Right ventricle myocardium superior (tissue), 1 donor: ENCODE data around the gene AZU1. TPM values are rescaled to one million over a fixed set of nuclear protein-coding genes. Genes with fewer than 3 reads are reported as not detected.

ENCODE experiments used
- ATAC-seq: fragments of 200-7000 bp; cut with Tn5 transposase; one replicate; pipeline ENCODE4 v1.9.1; 2020; ENCODE audit warnings: mild to moderate bottlenecking; ENCODE audit not compliant: poor library complexity
- DNase-seq: peaks from one replicate; pipeline ENCODE4 v3.0.0-alpha.2; 2020
- intact Hi-C: fragments of 100-400 bp; cut with DNase I; formaldehyde crosslinking; loops from one replicate; pipeline ENCODE4 v1.11.2; 2022
- total RNA-seq: library from RNA; stranded (reverse); fragmentation: NEBNext Ultra II Directional; extraction: Animal tissue kit (Norgen Biotek cat#: 25700); gene quantifications from one replicate; pipeline ENCODE4 v1.2.1, GENCODE V29; 2021
- donor health status: DM: no; HTN: yes; CAD: no; lungs with severe emphysema.

The AZU1 gene
- total RNA-seq, 1 donor from 2014 or later, result not detected

DNA sequence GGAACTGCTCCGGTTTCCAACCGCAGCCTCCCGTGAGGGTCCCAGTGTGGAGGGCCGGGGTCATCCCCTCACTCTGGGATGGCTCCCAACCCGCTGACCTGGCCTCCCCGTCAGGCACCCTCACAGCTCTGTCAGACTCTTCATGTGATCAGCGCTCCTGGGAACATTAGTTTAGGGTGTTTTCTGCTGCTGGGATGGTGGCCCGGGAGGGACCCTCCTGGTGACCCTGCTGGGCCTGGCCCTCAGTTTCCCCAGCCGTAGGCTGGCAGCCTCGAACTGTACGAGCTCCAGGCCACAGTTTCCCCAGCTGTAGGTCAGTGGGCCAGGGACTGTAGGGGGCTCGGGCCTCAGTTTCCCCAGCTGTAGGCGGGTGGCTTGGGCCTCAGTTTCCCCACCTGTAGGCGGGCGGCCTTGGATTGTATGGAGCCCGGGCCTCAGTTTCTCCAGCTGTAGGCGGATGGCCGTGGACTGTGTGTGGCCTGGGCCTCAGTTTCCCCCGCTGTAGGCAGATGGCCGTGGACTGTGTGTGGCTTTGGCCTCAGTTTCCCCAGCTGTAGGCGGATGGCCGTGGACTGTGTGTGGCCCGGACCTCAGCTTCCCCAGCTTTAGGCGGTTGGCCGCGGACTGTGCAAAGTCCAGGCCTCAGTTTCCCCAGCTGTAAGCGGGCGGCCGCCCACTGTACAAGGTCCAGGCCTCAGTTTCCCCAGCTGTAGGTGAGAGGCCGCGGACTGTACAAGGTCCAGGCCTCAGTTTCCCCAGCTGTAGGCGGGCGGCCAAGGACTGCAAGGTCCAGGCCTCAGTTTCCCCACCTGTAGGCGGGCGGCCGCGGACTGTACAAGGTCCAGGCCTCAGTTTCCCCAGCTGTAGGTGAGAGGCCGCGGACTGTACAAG is 31.7 kb upstream of the AZU1 start:
- intact Hi-C loops, result no loop called here
- DNase-seq (peak; percentile 31), ATAC-seq (no peak)

DNA sequence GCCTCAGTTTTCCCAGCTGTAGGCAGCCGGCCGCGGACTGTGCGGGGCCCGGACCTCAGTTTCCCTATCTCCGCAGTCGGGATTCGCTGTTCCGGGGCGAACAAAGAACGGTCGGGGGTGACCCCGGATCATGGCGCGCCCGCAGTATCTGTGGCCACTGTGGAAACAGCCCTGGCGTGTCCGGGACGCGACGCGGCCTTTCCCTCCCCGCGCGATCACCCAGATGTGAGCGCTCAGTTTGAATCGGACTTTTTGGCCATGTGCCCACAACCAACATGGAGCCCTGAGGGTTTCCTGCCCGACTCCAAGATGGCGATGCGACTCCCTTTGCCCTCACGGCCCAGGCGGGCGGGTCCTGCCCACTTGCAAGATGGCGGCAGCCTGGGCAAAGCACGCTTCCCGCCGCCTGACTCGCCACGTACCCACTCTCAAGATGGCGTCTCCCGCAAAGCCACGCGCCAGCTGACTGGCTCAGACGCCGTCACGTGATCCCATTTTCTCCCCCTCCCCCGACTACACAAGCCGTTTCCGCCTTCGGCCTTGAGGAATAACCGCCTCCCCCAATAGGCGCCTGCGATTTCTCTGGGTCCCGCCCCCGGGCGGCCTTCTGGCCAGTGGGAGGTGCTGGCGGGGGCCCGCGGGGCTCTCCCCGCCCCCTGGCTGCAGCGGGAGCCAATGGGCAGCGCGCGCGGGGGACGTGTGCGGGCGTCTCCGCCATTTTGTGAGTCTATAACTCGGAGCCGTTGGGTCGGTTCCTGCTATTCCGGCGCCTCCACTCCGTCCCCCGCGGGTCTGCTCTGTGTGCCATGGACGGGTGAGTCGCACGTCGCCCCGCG is 30.7 kb upstream of the AZU1 start, which contains the start of gene PTBP1:
Gene PTBP1, plus strand, starts transcription at position 761 of the 836 bp plus-strand sequence. Its CDS starts 46 bp downstream, at position 807.
- ATAC-seq, result peak; percentile 89
- intact Hi-C loops, result no loop called here
- DNase-seq, result peak; percentile 100

DNA sequence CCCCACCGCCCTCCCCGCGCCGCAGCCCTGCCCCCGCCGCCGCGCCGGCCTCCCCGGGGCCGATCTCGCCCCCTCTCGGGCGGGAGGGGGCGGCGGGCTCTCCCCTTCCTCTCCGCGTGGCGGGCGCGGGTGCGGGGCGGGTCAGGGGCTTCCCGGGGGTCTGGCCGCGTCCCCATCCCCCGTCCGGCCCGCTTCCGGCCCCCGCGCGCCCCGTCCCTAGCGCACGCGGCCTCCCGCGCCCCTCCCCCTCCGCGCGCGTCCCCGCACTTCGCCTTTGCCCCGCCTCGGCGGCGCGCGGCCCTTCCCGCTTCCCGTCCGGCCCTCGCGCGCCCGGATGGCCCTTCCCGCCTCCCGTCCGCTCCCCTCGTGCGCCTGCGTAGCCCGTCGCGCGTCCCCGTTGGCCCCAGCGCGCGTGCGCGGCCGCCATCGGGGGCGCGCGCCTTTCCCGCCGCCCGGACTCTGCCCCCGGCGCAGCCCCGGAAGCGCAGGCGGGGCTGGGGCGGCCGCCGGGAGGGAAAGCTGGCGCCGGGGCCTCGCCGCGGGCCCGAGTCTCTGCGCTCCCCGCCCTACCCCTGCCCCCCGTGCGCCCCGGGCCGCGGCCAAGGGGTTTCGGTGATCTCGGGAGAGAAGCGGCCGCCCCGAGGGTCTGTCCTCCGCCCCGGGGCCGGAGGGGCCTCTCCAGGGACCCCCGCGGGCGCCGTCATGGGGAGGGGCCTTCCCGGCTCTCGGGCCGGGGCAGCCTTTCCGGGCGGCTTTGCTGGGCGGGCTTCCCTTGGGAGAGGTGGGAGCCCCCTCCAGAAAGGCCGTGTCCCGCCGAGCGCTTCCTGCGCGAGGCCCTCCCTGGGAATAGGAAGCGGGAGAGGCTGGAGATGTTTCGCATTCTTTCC is 29.9 kb upstream of the AZU1 start:
- intact Hi-C loops, result no loop called here
- DNase-seq, result peak; percentile 93
- ATAC-seq, result peak; percentile 36

DNA sequence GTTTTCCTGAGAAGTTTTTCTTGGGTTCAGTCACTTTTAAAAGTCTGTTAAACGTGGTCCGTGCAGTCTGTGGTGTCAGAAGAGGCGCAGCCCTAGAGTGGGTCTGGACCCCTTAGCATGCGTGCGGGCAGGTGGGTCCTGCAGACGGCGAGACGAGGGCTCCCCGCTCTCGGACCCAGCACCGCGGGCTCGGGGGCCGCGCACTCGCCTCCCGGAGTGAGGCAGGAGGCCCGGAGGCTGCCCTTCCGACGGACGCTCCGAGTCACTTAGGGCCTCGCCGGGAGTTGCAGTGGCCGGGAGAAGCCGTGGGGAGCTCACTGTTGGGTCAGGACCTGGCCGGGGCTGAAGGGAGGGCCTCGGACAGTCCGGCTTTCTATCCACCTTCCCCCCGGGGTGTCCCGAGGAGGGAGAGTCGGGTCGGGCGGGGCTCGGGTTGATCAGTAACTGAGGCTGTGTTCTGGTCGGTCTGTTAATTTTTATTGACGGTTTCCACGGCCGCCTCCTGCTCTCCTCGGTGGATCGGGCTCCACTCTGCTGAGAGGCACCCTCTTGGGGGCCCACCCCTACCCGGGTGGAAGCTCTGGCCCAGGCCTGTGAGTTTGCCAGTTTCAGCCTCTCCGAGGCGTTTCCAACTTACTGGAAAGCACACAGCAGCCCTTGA is 29.1 kb upstream of the AZU1 start:
- DNase-seq (no peak), ATAC-seq (no peak)
- intact Hi-C loops, result no loop called here

DNA sequence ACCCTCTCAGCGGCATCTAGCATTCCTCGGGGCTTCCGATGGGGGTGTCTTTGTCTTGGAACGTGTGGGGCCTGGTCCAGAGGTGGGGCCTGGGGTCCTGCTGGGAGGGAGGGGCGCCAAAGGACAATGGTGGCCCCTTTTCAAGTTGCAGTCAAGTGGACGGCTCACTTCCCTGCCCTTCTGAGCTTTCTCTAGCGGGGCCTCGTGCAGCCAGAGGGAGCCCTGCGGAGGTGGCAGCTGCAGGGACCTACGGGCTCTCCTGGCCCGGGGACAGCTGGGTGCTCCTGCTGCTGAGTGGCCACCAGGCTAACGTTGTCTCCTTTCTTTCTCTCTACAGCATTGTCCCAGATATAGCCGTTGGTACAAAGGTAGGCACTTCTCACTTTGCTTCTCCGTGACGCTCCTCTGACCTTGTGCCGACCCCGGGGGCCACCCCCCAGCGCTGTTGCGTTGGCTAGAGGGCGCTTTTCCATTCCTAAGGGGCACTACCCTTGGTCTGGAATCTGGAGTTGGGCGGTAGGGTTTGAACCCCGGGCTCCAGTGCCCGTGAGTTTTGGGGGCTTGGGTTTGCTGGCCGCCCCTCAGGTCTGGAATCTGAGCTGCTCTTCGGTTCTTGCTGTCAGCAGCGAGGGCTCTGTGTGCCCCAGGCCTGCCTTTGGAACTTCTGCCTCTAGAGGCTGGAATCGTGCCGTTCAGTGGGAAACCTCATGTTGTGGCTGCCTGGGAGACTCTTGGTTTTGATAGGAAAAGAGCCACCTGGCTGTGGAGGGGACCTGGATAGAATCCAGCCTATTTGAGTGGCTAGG is 28.4 kb upstream of the AZU1 start:
- DNase-seq (no peak), ATAC-seq (no peak)
- intact Hi-C loops, result no loop called here

- DNase-seq, result no peak
- intact Hi-C loops, result no loop called here
- no peak for ATAC-seq
These were observed 27.1 kb upstream of the AZU1 start for GRCh38 chr19:800360-801029.

DNA sequence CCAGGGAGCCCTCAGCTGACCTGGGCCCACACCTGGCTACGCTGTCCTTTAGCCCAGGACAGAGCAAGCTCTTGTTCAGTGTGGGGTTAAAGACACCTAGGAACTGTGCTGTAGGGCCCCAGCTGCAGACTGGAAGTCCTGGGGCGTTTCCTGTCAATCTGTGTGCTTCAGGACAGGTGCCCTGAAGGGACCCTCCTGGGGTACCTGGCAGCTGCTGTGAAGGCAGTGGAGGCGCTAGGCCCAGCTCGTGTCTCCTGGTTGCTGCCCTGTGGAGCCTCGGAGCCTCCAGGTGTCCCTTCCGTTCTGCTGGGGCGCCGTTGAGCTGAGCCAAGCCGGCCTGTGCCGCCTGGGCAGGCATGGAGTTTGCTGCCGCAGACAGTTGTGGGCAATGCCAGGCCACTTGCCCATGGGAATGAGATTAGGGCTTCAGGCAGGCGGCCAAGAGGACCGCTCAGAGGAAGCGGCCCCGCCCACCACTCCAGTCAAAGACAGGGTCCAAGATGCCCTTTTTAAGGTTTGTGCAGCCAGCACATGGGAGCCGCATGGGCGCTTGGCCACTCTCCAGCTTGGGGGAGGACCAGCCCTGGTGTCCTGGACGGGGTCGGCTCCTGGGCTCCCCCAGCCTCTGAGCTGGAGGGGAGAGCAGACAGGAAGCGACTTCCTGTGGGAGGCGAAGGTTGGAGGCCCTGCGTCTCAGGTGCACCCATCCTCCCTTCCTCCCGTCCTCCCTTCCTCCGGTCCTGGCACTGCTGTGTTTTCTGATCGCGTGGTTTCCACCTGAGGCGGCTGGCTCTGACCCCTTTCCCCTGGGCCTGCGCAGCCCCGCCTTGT is 26.4 kb upstream of the AZU1 start:
- ATAC-seq (peak; percentile 42), DNase-seq (peak; percentile 90)
- intact Hi-C loops, result no loop called here

DNA sequence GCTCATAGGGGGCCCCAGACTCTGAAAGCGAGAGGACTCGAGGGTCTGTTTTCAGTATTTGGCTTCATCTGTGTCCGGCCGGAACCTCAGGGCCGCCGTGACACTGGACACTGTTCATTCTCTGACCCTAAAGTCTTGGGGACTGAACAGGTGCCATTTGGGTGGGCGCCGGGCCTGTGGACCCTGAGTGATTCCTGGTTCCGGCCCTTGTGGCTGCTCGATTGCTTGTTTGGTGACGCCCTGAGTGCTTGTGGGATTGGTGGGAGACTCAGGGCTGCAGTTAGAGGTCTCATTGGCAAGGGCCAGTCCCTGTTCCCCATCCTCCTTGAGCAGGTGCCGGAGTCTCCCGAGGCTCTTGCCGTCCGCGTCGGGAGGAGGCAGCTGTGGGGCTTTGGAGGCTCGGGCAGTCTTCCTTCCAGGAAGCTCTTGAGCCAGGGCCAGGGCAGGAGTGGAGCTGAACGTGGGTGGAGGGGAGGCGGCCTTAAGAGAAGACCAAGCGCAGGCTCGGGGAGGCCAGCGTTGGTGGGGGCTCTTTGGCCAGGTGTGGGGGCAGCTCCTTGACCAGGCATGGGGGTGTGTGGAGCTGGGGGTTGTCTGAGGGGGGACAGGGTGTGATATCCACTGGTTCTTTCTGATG is 25.7 kb upstream of the AZU1 start:
- intact Hi-C loops, result no loop called here
- DNase-seq (peak; percentile 61), ATAC-seq (peak; percentile 7)

GRCh38 chr19:802498-803098 is 25.0 kb upstream of the AZU1 start:
- DNase-seq (no peak), ATAC-seq (no peak)
- intact Hi-C loops, result no loop called here

- intact Hi-C loops, result no loop called here
- no peak for DNase-seq
- no peak for ATAC-seq
These were observed 24.5 kb upstream of the AZU1 start for GRCh38 chr19:803099-803561.

DNA sequence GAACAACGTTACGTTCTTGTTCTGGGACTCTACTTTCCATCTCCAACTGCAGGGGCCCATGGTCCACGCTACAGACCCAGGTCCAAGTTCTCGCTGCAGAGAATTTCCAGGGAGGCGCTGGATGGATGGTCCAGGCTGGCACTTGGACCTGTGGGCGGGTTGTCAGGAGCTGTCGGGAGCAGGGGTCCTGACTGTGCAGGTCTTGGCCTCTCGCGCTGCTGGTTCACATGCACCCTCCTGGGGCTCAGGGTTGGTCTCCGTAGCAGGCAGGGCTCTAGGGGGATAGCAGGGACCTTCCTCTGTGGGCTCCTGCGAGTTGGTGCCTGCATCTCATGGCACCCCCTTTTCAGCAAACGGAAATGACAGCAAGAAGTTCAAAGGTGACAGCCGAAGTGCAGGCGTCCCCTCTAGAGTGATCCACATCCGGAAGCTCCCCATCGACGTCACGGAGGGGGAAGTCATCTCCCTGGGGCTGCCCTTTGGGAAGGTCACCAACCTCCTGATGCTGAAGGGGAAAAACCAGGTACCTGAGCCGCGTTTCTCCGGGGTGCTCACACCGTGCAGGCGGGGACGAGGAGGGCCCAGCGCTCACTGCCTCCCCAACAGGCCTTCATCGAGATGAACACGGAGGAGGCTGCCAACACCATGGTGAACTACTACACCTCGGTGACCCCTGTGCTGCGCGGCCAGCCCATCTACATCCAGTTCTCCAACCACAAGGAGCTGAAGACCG is 23.8 kb upstream of the AZU1 start:
- ATAC-seq, result no peak
- intact Hi-C loops, result no loop called here
- DNase-seq, result no peak

GRCh38 chr19:804419-805165 is 23.0 kb upstream of the AZU1 start:
- DNase-seq (no peak), ATAC-seq (no peak)
- intact Hi-C loops, result no loop called here

- ATAC-seq, result no peak
- intact Hi-C loops, result no loop called here
- DNase-seq, result no peak
These were observed 22.5 kb upstream of the AZU1 start for GRCh38 chr19:805166-805551.
